Right renal cortex interstitium (tissue), 3 donors: ENCODE results near the gene CTBS. TPM values are rescaled to one million over a fixed set of nuclear protein-coding genes. Genes with fewer than 3 reads are reported as not detected.
"Not testable (repeated sequence)": the region's sequence is repeated elsewhere in the genome, so short reads cannot be mapped to it uniquely, and the experiment has no call there.

Experiments
- DNase-seq, 3 donors: peaks; one replicate each; pipeline ENCODE4 v3.0.0-alpha.2; 2013; ENCODE audit warnings: low read depth in 3 of 3, low spot score in 2 of 3
- polyA plus RNA-seq, 3 donors: library from polyadenylated mRNA; unstranded; fragments of 120-200 nt; gene quantifications; one replicate each; pipeline ENCODE4 v1.2.1, GENCODE V29; 2013; ENCODE audit not compliant: insufficient read length in 3 of 3

The CTBS gene
- polyA plus RNA-seq, 3 donors = 23.9 to 29.5 (median 26.8) TPM

- not testable (repeated sequence) for DNase-seq
Observed at GRCh38 chr1:84507887-84508286, 66.4 kb downstream of the CTBS start.

- no peak for DNase-seq
Observed at GRCh38 chr1:84506729-84507453, 67.3 kb downstream of the CTBS start.

GRCh38 chr1:84506002-84506728 lies 68.1 kb downstream of the CTBS start, which contains the start of the genes GNG5 and SPATA1:
Gene GNG5 (minus strand): TSS chr1:84506581. CDS start chr1:84506091, 490 bp downstream.
Gene SPATA1 (plus strand): TSS chr1:84506386. CDS start chr1:84516360, 9,974 bp downstream.
- peak; percentile 92 to 95 (median 94) for DNase-seq

- peak in 2 of 3 donors; percentile 31 to 66 for DNase-seq
Observed at GRCh38 chr1:84505493-84506001, 68.7 kb downstream of the CTBS start.

- DNase-seq = peak; percentile 4 to 12 (median 12)
Observed at GRCh38 chr1:84504580-84505492, 69.4 kb downstream of the CTBS start.

GRCh38 chr1:84502927-84503326 lies 71.3 kb downstream of the CTBS start:
- DNase-seq = no peak

Other genes with a start within 250 kb of the CTBS start
- under 1 TPM; 0.10 to 0.14 (median 0.14) TPM for gene DNASE2B, start 176.0 kb downstream of the CTBS start, polyA plus RNA-seq
- 10 to 100 TPM; 50.3 to 55.3 (median 52.8) TPM for gene RPF1, start 95.2 kb downstream of the CTBS start, polyA plus RNA-seq
- 1 to 10 TPM; 1.7 to 2.0 (median 2.0) TPM for gene SPATA1, start 68.1 kb downstream of the CTBS start, polyA plus RNA-seq
- 100 to 1,000 TPM; 161 to 179 (median 172) TPM for gene GNG5, start 67.9 kb downstream of the CTBS start, polyA plus RNA-seq
- 10 to 100 TPM; 39.4 to 41.2 (median 40.4) TPM for gene SSX2IP, start 116.0 kb upstream of the CTBS start, polyA plus RNA-seq